ENCODE measurements around the gene GPC3.
"Not testable (repeated sequence)": the region's sequence is repeated elsewhere in the genome, so short reads cannot be mapped to it uniquely, and the experiment has no call there.

GPC3 gene

DNA sequence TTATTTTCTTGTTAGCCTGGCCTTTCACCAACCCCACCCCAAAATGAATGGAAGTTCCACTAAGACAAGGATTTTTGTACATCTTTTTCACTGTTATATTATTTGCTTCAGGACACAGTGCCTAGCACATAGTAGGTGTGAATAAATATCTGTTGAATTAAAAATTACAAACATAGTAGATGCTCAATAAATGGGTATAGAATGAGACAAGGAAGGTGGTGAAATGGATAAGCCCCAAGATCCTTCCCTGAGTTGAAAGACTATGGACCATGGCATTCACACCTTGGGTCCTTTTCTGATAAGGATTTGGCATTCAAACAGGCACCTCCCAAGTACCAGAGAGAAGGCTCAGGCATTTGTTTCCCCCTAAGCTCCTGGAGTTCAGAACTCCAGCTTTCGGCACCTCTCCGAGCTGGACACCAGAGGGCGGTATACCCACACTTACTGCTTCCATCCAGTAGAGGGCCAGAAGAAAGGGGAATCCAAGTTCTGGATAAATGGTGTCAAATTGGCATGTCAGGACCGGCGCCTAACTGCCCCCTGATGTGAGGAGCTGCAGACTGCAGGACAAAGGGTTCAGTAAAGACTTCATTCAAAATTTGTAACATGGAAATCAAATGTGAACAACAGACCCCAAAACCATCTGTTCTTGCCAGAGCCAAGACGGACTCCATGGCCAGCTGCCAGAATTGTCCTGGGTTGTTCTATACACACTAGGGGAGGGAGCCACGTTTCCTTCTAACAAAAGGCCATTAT, 193.0 kb downstream of the GPC3 start:
- in situ Hi-C loops (cut with MboI; ENCODE audit: low sequenced_read_pairs) = no loop called here

DNA sequence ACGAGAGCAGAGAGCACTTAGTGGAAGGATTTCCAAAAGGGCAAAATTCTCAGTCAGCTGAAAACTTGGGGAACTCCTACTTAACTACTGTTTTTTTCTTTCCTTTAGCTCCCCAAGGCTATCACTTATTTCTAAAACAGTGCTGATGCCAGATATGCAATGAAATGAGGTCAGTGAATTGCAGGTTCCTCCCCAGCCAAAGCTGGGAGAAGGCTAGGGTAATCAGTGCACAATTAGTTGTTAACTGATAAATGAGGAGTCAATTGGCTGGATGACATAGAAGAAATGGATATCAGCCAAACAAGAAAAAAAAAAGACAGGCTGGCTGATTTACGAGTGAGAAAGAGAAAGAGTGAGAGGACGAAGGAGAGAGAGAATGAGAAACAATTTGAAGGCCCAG, 195.6 kb downstream of the GPC3 start:
- in situ Hi-C loops (cut with MboI; ENCODE audit: low sequenced_read_pairs) = no loop called here

GRCh38 chrX:133786382-133786781, 199.0 kb downstream of the GPC3 start:
- in situ Hi-C loops (cut with MboI; ENCODE audit: low sequenced_read_pairs) = no loop called here

- in situ Hi-C loops (cut with MboI; ENCODE audit: low sequenced_read_pairs) = no loop called here
These were observed 202.1 kb downstream of the GPC3 start for GRCh38 chrX:133783274-133783673.

GRCh38 chrX:133781174-133781573, 204.2 kb downstream of the GPC3 start:
- in situ Hi-C loops (cut with MboI; ENCODE audit: low sequenced_read_pairs) = no loop called here

- in situ Hi-C loops (cut with MboI; ENCODE audit: low sequenced_read_pairs) = no loop called here
These were observed 209.3 kb downstream of the GPC3 start for GRCh38 chrX:133776072-133776471.

DNA sequence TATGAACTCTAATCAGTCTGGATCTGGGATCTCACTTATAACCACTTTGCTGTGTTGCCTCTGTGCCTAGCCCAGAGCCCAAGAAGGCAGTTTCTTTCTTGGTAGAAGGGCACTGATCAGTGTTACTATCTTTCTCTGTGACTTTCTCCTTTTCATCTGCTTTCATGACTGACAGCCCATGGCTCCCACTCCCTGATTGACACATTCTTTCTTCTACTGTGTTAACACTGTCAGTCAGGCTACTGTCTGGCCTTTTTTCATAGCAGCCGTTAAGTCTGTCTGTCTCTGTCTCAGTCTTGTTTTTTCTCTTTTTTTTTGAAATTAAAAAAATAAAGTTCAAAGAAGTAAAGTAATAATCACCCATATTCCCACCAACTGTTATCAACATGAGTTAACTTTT, 210.6 kb downstream of the GPC3 start:
- in situ Hi-C loops (cut with MboI; ENCODE audit: low sequenced_read_pairs) = no loop called here

GRCh38 chrX:133771086-133771646, 214.2 kb downstream of the GPC3 start:
- in situ Hi-C loops (cut with MboI; ENCODE audit: low sequenced_read_pairs) = no loop called here

DNA sequence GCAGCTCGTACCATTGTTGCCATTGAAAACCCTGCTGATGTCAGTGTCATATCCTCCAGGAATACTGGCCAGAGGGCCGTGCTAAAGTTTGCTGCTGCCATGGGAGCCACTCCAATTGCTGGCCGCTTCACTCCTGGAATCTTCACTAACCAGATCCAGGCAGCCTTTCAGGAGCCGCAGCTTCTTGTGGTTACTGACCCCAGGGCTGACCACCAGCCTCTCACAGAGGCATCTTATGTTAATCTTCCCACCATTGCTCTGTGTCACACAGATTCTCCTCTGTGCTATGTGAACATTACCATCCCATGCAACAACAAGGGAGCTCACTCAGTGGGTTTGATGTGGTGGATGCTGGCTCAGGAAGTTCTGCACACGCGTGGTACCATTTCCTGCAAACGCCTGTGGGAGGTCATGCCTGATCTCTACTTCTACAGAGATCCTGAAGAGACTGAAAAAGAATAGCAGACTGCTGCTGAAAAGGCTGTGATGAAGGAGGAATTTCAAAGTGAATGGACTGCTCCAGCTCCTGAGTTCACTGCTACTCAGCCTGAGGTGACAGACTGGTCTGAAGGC, 222.3 kb downstream of the GPC3 start:
- in situ Hi-C loops (cut with MboI; ENCODE audit: low sequenced_read_pairs) = not testable (repeated sequence)

- in situ Hi-C loops (cut with MboI; ENCODE audit: low sequenced_read_pairs) = no loop called here
These were observed 230.7 kb downstream of the GPC3 start for GRCh38 chrX:133754657-133755056.

DNA sequence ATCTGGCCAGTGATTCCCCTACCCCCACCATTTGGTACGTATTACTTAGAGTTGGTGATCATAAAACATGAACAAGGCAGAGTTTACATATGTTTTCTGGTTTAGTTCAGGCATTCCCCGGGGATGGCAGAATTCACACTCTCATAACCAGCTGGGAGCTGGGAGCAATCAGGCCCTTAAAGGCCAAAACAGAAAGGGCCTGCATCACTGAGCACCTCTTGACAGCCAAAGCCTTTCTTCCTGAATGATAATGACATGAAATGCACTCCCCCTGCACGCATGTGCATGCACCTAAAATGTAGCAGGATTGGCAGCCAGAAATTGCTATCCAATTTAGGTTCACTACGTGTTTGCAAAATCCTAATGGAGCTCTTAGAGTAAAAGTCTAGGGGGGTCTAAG, 235.4 kb downstream of the GPC3 start:
- in situ Hi-C loops (cut with MboI; ENCODE audit: low sequenced_read_pairs) = no loop called here

GRCh38 chrX:133749370-133749769, 236.0 kb downstream of the GPC3 start:
- in situ Hi-C loops (cut with MboI; ENCODE audit: low sequenced_read_pairs) = no loop called here

GRCh38 chrX:133747196-133747595, 238.2 kb downstream of the GPC3 start:
- in situ Hi-C loops (cut with MboI; ENCODE audit: low sequenced_read_pairs) = no loop called here

DNA sequence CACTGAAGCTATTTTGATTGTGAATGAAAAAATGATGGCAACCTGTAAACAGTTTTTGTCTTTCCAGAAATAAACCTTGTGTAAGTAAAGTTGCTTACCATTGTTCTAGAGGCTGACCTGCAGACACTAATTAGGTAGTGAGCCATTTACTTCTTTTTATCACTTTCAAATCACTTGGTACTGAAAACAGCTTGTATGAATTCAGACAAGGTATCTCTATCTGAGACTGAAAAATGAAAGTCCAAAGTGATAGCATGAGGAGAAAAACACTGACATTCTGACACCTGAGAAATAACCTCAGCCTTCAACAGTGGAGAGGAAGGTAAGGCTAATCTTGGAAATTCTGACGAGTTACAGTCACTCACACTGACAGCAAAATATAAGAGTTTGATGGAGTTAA, 238.8 kb downstream of the GPC3 start:
- in situ Hi-C loops (cut with MboI; ENCODE audit: low sequenced_read_pairs) = no loop called here

DNA sequence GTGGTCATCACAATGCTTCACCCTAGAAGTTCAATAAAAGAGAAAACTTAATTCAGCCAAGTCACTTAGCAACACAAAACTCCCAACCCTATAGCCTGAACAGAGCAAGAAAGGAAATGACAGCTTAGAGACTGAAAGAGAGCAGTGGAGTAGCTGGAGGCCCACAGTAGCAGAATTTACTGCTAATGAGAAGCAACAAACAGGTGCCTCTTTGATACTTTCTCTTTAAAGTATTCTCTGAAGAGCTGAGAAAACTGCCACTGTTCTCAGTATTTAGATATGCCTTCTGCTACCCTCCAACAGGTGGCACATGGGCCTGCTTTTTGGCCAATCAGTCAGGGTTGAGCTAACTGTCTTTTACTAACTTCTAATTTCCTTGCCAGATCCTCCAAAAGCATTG, 240.0 kb downstream of the GPC3 start:
- in situ Hi-C loops (cut with MboI; ENCODE audit: low sequenced_read_pairs) = no loop called here

DNA sequence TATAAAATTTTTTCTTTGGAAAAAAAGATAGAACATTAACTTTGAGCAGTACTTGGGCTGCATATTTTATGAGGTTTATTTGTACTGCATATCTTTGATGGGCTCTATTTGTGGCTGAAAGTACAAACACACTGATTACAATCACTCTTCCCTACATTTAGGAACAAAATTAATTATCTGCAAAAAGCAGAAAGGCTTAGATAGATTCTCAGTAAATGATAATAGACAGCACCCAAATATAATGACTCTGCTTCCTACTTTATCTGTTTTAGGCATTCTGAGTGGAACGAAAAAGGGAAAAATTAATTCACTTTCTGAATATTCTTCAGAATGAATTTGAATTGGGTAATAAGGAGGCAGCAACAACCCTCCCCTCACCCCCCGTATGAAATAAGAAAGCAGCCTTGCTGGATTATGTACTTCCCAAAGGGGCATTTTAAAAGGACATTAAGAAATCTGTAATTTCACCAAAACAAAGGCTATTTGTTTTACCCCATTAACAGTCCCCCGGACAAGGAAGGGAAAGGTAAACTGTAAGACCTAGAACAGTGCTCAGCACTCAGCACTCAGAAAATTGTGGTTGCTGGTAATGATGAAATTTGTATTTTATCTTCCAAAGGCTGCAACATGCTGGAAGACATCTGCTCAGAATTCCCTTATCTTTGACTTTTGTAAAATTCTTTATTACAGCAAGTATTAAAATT, 242.6 kb downstream of the GPC3 start:
- in situ Hi-C loops (cut with MboI; ENCODE audit: low sequenced_read_pairs) = no loop called here

GRCh38 chrX:133741303-133741702, 244.1 kb downstream of the GPC3 start:
- in situ Hi-C loops (cut with MboI; ENCODE audit: low sequenced_read_pairs) = no loop called here

DNA sequence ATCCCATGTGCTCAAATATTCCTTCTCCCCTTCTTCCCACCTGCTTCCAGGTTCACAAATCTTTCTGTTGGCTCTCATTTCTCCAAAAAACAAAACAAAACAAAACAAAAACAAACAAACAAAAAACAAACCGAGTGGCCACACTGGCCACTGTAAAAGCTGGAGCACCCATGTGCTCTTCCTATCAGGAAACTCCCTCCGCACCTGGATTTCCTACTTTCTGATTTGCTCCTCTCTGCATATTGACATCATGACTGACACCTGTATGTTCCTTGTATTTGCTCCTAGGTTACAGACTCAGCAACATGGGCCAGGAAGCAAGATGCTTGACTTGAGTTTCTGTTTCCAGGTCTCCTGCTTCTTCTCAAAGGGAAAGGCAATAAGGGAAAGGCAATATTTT, 258.8 kb downstream of the GPC3 start:
- in situ Hi-C loops (cut with MboI; ENCODE audit: low sequenced_read_pairs) = no loop called here

DNA sequence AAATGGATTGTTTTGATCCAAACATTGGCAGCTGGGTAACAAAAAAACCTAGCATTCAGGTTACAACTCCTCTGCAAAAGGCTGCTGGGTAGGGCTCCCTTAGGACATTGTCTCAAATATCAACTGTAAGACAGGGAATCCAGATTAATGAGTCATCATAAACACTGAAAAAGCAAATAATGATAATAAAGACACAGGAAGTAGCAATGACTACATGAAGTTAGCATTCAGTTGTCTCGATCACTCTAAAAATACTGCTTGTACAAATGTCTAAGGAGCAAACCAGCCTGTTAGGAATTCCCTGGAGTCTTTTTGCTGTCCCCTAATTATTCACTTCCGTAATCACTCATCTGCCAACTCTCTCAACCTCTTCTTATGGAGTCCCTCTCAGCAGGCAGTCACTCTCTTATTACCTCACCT, 259.2 kb downstream of the GPC3 start:
- in situ Hi-C loops (cut with MboI; ENCODE audit: low sequenced_read_pairs) = no loop called here

DNA sequence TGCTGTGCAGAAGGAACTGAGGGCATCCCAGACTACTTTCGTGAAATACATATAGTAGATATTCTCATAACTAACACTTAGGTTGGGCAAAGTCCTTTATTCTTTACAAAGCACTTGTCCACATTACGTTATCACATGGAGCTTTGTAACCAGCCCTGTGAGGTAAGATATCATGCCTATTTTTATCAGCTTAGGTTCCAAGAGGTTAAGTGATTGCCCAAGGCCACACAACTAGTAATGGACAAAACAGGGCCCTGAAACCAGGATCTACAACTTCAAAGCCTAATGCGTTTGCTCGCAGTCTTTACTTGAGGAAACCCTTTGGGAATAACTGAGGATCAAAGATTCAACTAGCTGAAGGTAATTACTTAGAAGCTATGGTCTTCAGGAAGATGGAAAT, 261.5 kb downstream of the GPC3 start:
- in situ Hi-C loops (cut with MboI; ENCODE audit: low sequenced_read_pairs) = no loop called here

- in situ Hi-C loops (cut with MboI; ENCODE audit: low sequenced_read_pairs) = no loop called here
These were observed 262.6 kb downstream of the GPC3 start for GRCh38 chrX:133722756-133723155.

DNA sequence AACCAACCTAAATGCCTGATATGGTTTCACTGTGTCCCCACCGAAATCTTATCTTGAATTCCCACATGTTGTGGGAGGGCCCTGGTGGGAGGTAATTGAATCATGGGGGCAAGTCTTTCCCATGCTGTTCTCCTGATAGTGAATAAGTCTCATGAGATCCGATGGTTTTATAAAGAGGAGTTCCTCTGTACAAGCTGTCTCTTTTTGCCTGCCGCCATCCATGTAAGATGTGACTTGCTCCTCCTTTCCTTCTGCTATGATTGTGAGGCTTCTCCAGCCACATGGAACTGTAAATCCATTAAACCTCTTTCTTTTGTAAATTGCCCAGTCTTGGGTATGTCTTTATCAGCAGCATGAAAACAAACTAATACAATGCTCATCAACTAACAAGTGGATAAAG, 265.1 kb downstream of the GPC3 start:
- in situ Hi-C loops (cut with MboI; ENCODE audit: low sequenced_read_pairs) = not testable (repeated sequence)

All from HL-60/S4 treated with retinoic acid at 250 ng/mL for 4 days and 3 days (cell line).